ENCODE data around the gene CFAP45. TPM values are rescaled to one million over a fixed set of nuclear protein-coding genes. Genes with fewer than 3 reads are reported as not detected.
A peak's percentile ranks its signal among the peaks of the same experiment; 100 is the strongest.

Gene CFAP45
- polyA plus RNA-seq, 1 donor: 0.30 TPM

DNA sequence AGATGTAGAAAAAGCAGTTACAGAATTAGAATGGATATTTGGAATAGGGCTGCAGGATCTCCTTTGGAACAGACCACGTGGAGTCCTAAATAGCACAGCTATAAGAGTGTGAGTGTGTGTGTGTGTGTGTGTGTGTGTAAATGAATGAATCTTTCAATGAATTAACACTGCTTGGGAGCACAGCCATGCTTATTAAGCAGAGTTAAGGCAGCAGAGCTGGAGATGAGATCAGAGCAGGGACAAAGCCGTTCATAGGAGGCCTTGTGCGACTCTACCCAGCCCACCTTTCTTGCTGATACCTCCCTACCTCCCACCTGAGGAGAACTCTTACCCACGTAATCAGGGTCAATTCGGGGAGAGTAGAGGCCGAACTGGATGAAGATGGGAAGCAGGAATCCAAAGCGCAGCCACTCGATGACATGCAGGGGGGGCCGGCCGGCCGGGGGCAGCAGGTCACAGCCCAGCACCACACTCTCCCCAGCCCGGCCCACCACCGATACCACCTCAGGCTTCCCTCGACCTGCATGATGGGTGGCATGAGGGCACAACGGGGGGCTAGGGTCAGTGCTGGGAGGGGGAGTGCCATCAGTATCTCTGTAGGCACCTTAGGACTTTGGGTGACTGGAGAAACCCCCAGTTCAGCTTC, 42.8 kb upstream of the CFAP45 start:
- peak overlapping the region; percentile 96 for H3K27ac ChIP-seq (ENCODE audit: low read length)
- H3K9me3 ChIP-seq (ENCODE audit: control insufficient read depth, low read depth, low read length): no peaks in the 10 kb centered on the region
- H3K4me1 ChIP-seq (ENCODE audit: control insufficient read depth, insufficient read depth, low read length): peaks cover 67% of the 10 kb centered on the region
- no peak for DNase-seq
- peak overlapping the region; percentile 79 for H3K4me3 ChIP-seq (ENCODE audit: low read length)
- H3K27me3 ChIP-seq (ENCODE audit: control insufficient read depth, insufficient read depth, low read length): no peaks in the 10 kb centered on the region
- H3K36me3 ChIP-seq (ENCODE audit: control insufficient read depth, insufficient read depth, low read length): peaks cover 4% of the 10 kb centered on the region
- WGBS (ENCODE audit: insufficient coverage, low lambda C conversion rate): no CpG with 5 or more reads among the region's 15 CpGs

DNA sequence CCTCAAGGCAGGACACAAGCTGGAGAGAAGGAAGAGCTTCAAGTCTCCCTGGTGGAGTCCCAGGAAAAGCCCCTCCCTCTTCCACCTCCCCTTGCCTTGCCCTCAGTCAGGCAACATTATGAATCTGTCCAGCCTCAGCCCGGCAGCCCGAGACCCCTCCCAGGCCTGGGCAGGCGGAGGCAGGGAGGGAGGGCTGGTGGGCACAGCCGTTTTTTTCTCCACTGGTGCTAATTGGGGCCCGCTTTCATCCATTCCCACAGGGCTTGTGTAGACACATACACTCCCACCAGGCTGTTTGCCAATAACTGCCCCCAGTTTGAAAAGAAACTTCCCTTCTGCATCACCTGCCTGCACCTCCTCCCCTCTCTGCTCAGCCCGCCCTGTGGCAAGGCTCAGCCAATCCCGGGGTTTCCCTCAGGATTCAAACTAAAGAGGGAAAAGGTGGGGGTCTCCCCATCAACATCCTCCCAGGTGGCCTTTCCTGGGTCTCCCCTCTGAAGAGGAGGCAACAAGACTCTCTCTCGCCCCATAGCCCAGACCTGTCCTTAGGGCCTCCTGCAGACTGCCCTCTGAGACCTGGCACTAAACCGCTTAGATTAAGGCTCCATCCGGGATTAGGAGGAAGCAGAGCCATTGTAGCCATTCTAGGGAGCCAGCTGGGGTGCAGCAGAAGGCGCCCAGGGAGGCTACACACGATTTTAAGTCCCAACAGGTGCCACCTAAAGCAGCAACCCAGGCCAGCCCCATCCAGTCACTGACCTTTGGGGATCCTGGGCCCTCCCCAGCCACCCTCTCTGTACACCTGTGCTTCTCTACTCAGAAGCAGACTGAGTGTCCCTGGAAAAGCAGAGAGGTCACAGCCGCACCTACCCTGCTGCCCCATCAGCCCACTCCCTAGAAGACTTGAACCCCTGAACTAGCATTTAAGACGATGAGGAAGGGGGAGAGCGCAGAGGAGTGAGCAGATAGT, 41.9 kb upstream of the CFAP45 start:
- no peak for DNase-seq
- Histone ChIP-seq H3K36me3 (ENCODE audit: control insufficient read depth, insufficient read depth, low read length) (peaks cover 4% of the 10 kb centered on the region), H3K27ac (ENCODE audit: low read length) (peak overlapping the region; percentile 96), H3K9me3 (ENCODE audit: control insufficient read depth, low read depth, low read length) (no peaks in the 10 kb centered on the region), H3K27me3 (ENCODE audit: control insufficient read depth, insufficient read depth, low read length) (no peaks in the 10 kb centered on the region), H3K4me1 (ENCODE audit: control insufficient read depth, insufficient read depth, low read length) (peaks cover 75% of the 10 kb centered on the region), H3K4me3 (ENCODE audit: low read length) (peak overlapping the region; percentile 79)
- WGBS (ENCODE audit: insufficient coverage, low lambda C conversion rate): no CpG with 5 or more reads among the region's 15 CpGs

DNA sequence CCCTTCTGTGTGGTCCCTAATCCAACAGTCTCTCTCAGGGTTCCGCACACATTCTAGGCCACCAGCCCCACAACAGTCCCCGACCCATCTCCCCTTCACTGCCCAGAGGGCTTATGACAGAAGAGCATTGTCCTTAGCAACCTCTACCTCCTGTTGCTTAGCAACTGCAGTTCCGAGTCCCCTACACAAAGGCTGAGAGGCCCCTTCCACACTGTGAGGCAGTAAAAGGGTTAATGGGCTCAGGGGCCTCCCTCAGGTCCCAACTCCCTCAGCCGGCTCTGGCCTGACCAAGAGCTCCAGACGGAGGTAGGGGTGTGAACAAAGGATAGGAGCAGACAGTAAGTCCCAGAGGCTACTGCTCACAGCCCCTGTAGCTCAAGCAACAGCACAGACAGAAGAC, 41.2 kb upstream of the CFAP45 start:
- Histone ChIP-seq H3K4me1 (ENCODE audit: control insufficient read depth, insufficient read depth, low read length) (peaks cover 76% of the 10 kb centered on the region), H3K4me3 (ENCODE audit: low read length) (peak overlapping the region; percentile 79), H3K36me3 (ENCODE audit: control insufficient read depth, insufficient read depth, low read length) (peaks cover 4% of the 10 kb centered on the region), H3K27ac (ENCODE audit: low read length) (peak overlapping the region; percentile 96), H3K9me3 (ENCODE audit: control insufficient read depth, low read depth, low read length) (no peaks in the 10 kb centered on the region), H3K27me3 (ENCODE audit: control insufficient read depth, insufficient read depth, low read length) (no peaks in the 10 kb centered on the region)
- peak in 1 of 2 donors; percentile 58 for DNase-seq
- WGBS (ENCODE audit: insufficient coverage, low lambda C conversion rate): no CpG with 5 or more reads among the region's 5 CpGs

DNA sequence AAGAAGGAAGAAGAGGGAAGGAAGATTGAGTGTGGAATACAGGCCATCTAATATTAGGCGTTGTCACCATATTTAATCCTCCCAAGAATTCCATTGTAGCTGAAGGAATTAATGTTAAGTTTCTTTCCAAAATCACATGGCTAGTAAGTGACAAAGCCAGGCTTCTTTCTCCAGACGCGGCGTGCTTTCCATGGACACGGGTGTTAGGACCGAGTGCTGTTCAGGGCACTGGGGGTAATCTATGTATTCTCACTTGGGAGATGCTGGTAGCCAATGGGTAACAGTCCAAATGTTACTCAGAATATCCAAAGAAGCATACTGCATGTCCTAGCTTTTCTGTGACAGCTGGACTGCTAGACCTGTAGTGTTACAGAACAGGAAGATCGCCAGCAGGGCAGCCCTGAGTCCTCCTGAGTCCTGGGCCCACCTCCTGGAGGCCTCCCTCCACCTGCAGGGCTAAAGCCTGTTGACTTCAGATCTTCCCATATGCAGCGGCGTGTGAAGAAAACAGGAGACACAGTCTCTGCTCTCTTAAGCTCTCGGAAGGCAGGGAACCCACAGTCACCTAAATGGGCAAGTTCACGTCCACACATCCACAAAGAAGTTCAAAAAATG, 40.1 kb upstream of the CFAP45 start:
- DNase-seq: peak in 1 of 2 donors; percentile 59
- WGBS (ENCODE audit: insufficient coverage, low lambda C conversion rate): no CpG with 5 or more reads among the region's 11 CpGs
- Histone ChIP-seq H3K4me3 (ENCODE audit: low read length) (no peak overlapping the region), H3K27me3 (ENCODE audit: control insufficient read depth, insufficient read depth, low read length) (no peaks in the 10 kb centered on the region), H3K4me1 (ENCODE audit: control insufficient read depth, insufficient read depth, low read length) (peaks cover 81% of the 10 kb centered on the region), H3K36me3 (ENCODE audit: control insufficient read depth, insufficient read depth, low read length) (peaks cover 13% of the 10 kb centered on the region), H3K9me3 (ENCODE audit: control insufficient read depth, low read depth, low read length) (no peaks in the 10 kb centered on the region), H3K27ac (ENCODE audit: low read length) (peak overlapping the region; percentile 96)

DNA sequence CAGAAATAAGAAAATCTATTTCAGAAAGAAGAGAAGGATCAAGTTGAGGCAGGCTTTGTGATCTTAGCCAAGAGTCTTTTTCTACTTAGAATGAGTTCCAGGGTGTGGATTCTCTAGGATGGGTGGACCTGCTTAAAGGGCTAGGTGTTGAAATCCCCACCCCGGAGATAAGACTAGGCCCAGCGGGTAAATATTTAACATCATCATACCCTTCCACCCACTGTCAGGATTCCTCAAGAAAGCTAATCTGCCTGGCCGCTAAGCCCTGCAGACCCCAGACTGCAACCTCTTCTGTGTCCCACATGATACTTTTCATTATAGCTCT, 39.7 kb upstream of the CFAP45 start:
- no CpG with 5 or more reads among the region's 3 CpGs for WGBS (ENCODE audit: insufficient coverage, low lambda C conversion rate)
- Histone ChIP-seq H3K4me1 (ENCODE audit: control insufficient read depth, insufficient read depth, low read length) (peaks cover 81% of the 10 kb centered on the region), H3K27ac (ENCODE audit: low read length) (peak overlapping the region; percentile 96), H3K36me3 (ENCODE audit: control insufficient read depth, insufficient read depth, low read length) (peaks cover 16% of the 10 kb centered on the region), H3K9me3 (ENCODE audit: control insufficient read depth, low read depth, low read length) (no peaks in the 10 kb centered on the region), H3K27me3 (ENCODE audit: control insufficient read depth, insufficient read depth, low read length) (no peaks in the 10 kb centered on the region), H3K4me3 (ENCODE audit: low read length) (no peak overlapping the region)
- peak in 1 of 2 donors; percentile 88 for DNase-seq

DNA sequence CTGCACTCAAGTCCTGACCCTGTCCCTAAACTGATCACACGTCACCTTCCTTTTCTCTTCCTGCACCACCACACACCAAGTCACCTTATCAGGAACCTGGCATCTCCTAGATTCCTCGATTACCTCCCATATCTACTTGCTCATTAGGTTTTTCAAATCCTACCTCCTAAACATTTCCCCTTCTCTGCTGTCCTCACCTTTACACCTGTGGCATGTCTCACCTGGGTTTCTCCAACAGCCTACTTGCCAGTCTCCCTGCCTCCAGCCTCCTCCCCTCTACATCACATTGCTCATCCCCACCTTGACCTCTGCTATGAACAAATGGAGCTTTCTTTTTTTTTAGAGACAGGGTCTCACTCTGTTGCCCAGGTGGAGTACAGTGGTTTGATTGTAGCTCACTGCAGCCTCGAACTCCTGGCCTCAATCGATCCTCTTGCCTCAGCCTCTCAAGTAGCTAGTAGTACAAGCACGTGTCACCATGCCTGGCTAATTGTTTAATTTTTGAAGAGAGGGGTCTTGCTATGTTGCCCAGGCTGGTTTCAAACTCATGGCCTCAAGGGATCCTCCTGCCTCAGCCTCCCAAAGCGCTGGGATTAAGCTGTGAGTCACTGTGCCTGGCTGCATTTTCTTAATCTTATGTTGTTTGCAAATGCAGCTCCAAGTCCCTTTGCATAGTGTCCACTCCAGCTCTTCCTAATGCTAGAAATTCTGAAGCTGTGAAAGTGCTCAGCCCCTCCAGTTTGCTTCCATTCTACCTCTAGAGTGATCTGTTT, 39.1 kb upstream of the CFAP45 start:
- Histone ChIP-seq H3K4me3 (ENCODE audit: low read length) (no peak overlapping the region), H3K4me1 (ENCODE audit: control insufficient read depth, insufficient read depth, low read length) (peaks cover 79% of the 10 kb centered on the region), H3K27ac (ENCODE audit: low read length) (peak overlapping the region; percentile 96), H3K36me3 (ENCODE audit: control insufficient read depth, insufficient read depth, low read length) (peaks cover 22% of the 10 kb centered on the region), H3K9me3 (ENCODE audit: control insufficient read depth, low read depth, low read length) (no peaks in the 10 kb centered on the region), H3K27me3 (ENCODE audit: control insufficient read depth, insufficient read depth, low read length) (no peaks in the 10 kb centered on the region)
- DNase-seq: no peak
- 33% methylated on average over 1 of the region's 6 CpGs for WGBS (ENCODE audit: insufficient coverage, low lambda C conversion rate)

DNA sequence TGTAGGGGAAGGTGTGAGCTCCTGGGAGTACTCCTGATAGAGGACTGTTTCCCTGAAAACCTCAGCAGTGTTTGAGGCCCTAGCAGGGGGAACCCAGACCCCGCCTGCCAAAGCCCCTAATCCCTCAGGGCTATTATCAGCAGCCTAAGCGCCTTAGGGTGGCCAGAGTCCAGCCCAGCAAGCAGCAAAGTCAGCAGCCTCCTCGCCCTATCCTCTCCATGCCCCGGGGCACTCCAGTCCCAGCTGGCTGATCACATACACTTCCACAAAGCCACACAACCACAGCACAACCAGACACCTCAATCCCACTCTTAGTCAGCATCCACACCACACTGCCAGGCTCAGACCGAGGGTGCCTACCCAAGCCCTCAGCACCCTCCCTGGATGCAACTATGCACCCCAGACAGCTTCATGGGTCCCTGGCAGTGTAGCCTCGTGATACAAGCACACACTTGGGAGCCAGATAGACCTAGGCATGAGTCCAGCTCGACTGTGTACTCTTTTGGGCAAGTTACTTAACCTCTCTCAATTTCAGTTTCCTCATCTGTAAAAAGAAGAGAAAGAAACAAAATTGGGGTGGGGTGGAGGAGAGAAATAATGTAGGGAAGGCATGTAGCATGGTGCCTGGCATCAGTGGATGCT, 38.4 kb upstream of the CFAP45 start:
- H3K27me3 ChIP-seq (ENCODE audit: control insufficient read depth, insufficient read depth, low read length): no peaks in the 10 kb centered on the region
- H3K27ac ChIP-seq (ENCODE audit: low read length): peak overlapping the region; percentile 96
- peaks cover 28% of the 10 kb centered on the region for H3K36me3 ChIP-seq (ENCODE audit: control insufficient read depth, insufficient read depth, low read length)
- no CpG with 5 or more reads among the region's 7 CpGs for WGBS (ENCODE audit: insufficient coverage, low lambda C conversion rate)
- H3K9me3 ChIP-seq (ENCODE audit: control insufficient read depth, low read depth, low read length): no peaks in the 10 kb centered on the region
- peaks cover 74% of the 10 kb centered on the region for H3K4me1 ChIP-seq (ENCODE audit: control insufficient read depth, insufficient read depth, low read length)
- peak; percentile 86 to 96 for DNase-seq
- no peak overlapping the region for H3K4me3 ChIP-seq (ENCODE audit: low read length)

DNA sequence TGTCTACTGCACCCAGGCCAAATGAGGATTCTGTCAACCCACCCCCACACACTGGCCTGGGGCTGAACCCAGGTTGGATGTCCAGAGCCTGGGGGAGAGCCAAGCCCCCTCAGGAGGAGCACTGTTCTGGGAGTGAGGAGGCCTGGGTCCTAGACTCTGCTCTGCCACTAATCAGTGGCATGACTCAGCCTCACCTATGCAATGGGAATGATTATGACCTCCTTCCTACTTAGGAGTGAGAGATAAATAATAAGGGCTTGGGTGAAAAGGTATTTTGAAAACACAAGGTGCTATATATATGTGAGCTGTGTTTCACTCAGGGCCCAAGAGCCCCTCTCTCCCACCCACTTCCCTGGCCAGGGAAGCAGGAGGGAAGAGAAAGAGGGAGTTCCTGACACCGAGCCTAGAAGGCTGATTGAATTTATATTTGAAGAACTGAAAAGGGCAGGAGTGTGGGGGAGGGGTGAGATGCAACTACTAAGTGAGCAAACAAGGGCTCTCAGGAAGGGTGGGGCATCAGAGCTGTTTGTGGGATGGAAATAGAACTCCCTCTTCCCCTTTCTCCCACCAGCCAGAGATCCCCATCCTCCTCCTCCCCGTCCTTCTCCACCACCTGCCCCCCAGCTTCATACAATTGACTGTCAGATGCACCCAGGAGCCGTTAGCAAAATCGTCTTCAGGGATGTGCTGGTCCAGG, 37.2 kb upstream of the CFAP45 start:
- H3K27me3 ChIP-seq (ENCODE audit: control insufficient read depth, insufficient read depth, low read length): no peaks in the 10 kb centered on the region
- WGBS (ENCODE audit: insufficient coverage, low lambda C conversion rate): no CpG with 5 or more reads among the region's 4 CpGs
- H3K4me1 ChIP-seq (ENCODE audit: control insufficient read depth, insufficient read depth, low read length): peaks cover 63% of the 10 kb centered on the region
- peak in 1 of 2 donors; percentile 84 for DNase-seq
- peak overlapping the region; percentile 96 for H3K27ac ChIP-seq (ENCODE audit: low read length)
- H3K9me3 ChIP-seq (ENCODE audit: control insufficient read depth, low read depth, low read length): no peaks in the 10 kb centered on the region
- peak overlapping the region; percentile 30 for H3K4me3 ChIP-seq (ENCODE audit: low read length)
- peaks cover 32% of the 10 kb centered on the region for H3K36me3 ChIP-seq (ENCODE audit: control insufficient read depth, insufficient read depth, low read length)

DNA sequence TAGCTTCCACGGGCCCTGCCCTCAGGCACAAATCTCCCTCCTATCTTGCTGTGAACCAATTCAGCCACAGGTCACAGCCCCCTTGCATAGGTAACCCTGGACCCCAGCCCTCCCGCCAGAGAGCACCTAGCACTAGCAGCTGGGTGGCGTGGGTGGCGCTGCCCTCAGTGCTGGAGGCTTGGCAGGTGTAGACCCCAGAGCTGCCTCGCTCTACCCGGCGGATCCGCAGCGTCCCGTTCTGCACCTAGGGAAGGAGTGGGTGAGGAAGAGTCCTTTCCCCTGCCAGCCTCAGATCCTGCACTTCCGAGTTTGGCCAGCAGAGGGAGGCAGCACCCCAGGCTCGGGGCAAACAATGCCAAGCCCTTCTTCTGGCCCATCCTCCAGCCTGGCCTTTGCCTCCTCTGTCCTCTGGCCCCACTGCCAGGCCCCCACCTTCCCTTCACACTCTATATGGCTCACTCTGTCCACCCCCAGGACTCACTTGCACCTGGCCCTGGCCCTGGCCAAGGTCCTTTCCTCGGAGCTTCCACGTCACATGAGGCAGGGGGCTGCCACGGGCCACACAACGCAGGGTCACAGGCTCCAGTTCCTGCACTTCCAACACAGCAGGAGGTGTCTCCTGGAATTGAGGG, 36.4 kb upstream of the CFAP45 start:
- Histone ChIP-seq H3K36me3 (ENCODE audit: control insufficient read depth, insufficient read depth, low read length) (peaks cover 40% of the 10 kb centered on the region), H3K4me3 (ENCODE audit: low read length) (no peak overlapping the region), H3K4me1 (ENCODE audit: control insufficient read depth, insufficient read depth, low read length) (peaks cover 56% of the 10 kb centered on the region), H3K27ac (ENCODE audit: low read length) (peak overlapping the region; percentile 96), H3K9me3 (ENCODE audit: control insufficient read depth, low read depth, low read length) (no peaks in the 10 kb centered on the region), H3K27me3 (ENCODE audit: control insufficient read depth, insufficient read depth, low read length) (no peaks in the 10 kb centered on the region)
- WGBS (ENCODE audit: insufficient coverage, low lambda C conversion rate): no CpG with 5 or more reads among the region's 16 CpGs
- peak; percentile 91 to 93 for DNase-seq
